Adipocyte (in vitro differentiated cells): Measurements from ENCODE around the gene RNASE8.

Experiments used
- DNase-seq: peaks from one replicate; pipeline ENCODE4 v3.0.0-alpha.2; 2015; ENCODE audit warnings: low read depth
- H3K27me3 ChIP-seq: replicated peaks from 2 replicates; pipeline ENCODE4 v1.7.0; 2013; ENCODE audit warnings: mild to moderate bottlenecking, low read length, moderate library complexity; ENCODE audit not compliant: control insufficient read depth, insufficient read depth
- H3K36me3 ChIP-seq: 2 replicates; pipeline ENCODE4 v1.7.0; 2013; ENCODE audit warnings: low read length, mild to moderate bottlenecking, moderate library complexity; ENCODE audit not compliant: control insufficient read depth, insufficient read depth, severe bottlenecking
- H3K4me1 ChIP-seq: 2 replicates; pipeline ENCODE4 v1.7.0; 2013; ENCODE audit warnings: mild to moderate bottlenecking, low read length, moderate library complexity; ENCODE audit not compliant: control insufficient read depth, insufficient read depth
- H3K4me3 ChIP-seq: 2 replicates; pipeline ENCODE4 v1.7.0; 2013; ENCODE audit warnings: mild to moderate bottlenecking, low read length, moderate library complexity
- H3K9ac ChIP-seq: 2 replicates; pipeline ENCODE4 v1.7.0; 2013; ENCODE audit warnings: mild to moderate bottlenecking, low read length, moderate library complexity
- H3K9me3 ChIP-seq: 2 replicates; pipeline ENCODE4 v1.7.0; 2013; ENCODE audit warnings: mild to moderate bottlenecking, low read length, moderate library complexity; ENCODE audit not compliant: control insufficient read depth

Gene RNASE8

DNA sequence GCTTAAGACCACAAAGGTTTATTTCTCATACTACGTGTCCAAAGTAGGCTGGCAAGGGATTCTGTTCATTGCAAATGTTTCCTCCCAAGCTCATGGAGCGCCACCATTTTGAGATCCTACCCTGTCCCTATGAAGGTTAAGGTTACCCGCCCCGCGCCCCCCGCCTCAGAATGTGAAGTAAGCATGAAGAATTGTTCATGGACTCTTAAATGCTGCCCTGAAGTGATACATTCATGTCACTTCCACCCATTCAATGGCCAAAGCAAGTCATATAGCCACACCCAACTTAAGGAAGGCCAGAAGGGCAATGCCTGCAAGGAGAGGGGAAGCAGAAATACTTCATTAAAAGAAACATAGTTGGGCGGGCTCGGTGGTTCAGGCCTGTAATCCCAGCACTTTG, 47.5 kb downstream of the RNASE8 start:
- H3K36me3 ChIP-seq: no peaks in the 10 kb centered on the region
- H3K4me1 ChIP-seq: peaks cover 55% of the 10 kb centered on the region
- H3K9ac ChIP-seq: peak overlapping the region; percentile 97
- H3K27me3 ChIP-seq: no peaks in the 10 kb centered on the region
- no peak for DNase-seq
- H3K4me3 ChIP-seq: peak overlapping the region; percentile 88
- H3K9me3 ChIP-seq: no peaks in the 10 kb centered on the region

DNA sequence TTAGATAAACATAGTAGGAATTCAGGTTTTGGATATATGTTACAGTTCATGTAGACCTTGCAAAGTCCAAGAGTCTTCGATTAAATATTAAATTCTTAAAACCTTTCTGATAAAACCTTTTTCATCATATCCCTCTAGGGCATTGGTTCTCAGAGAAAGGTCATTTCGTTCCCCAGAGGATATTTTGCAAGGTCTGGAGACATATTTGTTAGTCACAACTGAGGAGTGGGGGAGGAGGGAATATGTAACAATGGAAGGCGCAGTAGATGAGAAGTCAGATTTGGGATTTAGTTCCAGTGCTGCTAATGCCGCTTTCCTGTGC, 48.5 kb downstream of the RNASE8 start:
- no peaks in the 10 kb centered on the region for H3K27me3 ChIP-seq
- H3K9ac ChIP-seq: peak overlapping the region; percentile 97
- no peaks in the 10 kb centered on the region for H3K9me3 ChIP-seq
- peaks cover 52% of the 10 kb centered on the region for H3K4me1 ChIP-seq
- no peaks in the 10 kb centered on the region for H3K36me3 ChIP-seq
- DNase-seq: peak; percentile 58
- peak overlapping the region; percentile 62 for H3K4me3 ChIP-seq

DNA sequence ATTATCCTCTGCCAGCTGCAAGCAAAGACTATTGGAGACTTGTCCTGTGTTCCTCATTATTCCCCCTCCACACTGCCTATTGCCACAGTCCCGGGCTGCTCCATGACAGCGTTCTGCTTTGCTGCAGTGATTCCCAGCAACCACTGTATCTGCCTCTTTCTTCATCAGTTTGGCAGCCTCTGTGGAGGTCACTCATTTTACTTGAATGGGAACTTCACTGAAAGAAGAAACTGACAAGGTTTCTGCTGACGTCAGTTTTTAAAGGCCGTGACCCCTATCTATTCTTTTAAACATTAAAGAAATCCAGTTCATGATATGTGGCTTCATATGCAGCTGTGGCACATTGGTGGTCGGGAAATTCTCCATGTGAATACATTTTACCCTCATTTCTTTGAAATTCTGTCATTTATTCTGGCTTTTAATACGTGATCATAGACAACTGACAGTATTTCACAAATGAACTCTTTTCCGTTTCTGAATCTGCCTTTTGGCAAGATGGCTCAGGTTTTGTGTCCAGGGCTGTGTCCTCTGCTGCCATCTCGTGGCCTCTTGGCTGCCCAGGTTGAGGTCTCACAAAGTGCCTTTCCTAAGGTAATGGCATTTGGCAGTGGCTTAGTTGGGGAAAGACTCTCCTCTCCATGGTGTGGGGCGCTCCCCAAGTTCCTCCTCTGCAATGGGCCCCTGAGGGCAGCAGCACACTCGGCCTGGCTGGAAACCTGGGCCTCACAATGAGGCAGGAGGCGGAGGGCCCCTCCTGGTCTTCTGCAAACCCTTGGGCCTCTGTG, 49.1 kb downstream of the RNASE8 start:
- Histone ChIP-seq H3K4me3 (peak overlapping the region; percentile 62), H3K9me3 (no peaks in the 10 kb centered on the region)
- DNase-seq: peak; percentile 88

DNA sequence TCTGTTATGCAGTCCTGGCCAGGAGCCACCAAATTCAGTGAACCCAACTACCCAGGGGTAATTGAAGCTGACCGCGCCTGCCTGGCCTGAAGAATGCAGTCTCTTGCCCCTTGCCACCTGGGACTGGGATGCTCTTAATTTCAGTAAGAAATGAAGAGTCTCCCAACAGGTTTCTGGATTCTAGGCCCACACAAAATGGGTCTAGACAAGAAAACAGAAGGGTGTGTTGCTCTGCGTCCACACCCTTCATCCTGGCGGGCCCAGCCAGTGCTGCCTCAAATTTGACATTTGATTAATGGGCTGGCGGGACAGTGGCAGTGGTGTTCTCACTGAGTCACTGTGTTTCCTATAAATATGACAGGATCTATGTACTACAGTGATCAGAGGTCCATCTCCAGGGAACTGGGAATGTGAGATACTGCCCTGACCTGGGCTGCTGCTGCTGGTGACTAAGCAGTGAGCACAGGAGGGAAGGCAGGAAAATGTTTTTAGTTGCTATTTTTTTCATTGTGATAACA, 49.7 kb downstream of the RNASE8 start:
- Histone ChIP-seq H3K4me1 (peaks cover 56% of the 10 kb centered on the region), H3K27me3 (no peaks in the 10 kb centered on the region), H3K9me3 (no peaks in the 10 kb centered on the region), H3K36me3 (no peaks in the 10 kb centered on the region), H3K4me3 (peak overlapping the region; percentile 62), H3K9ac (peak overlapping the region; percentile 97)
- DNase-seq: no peak

More for the DNA sequence above, 49.1 kb downstream of the RNASE8 start:
- no peaks in the 10 kb centered on the region for H3K27me3 ChIP-seq
- H3K36me3 ChIP-seq: no peaks in the 10 kb centered on the region
- peak overlapping the region; percentile 97 for H3K9ac ChIP-seq
- peaks cover 52% of the 10 kb centered on the region for H3K4me1 ChIP-seq
